H1 (cell line): ENCODE data around the gene BTBD18. TPM values are rescaled to one million over a fixed set of nuclear protein-coding genes. Genes with fewer than 3 reads are reported as not detected.

ENCODE experiments used
- CTCF ChIA-PET: fragments of 300-600 bp; sonication (Branson Sonifier 250); formaldehyde crosslinking; loops from one replicate; lab custom pipeline; 2021; ENCODE audit not compliant: partially characterized antibody; lab: Charles Lee
- POLR2A ChIA-PET: fragments of 300-600 bp; sonication (Branson Sonifier 250); formaldehyde crosslinking; loops from one replicate; lab custom pipeline; 2021; ENCODE audit warnings: inconsistent platforms; ENCODE audit not compliant: partially characterized antibody; lab: Charles Lee
- DNase-seq, 2 experiments: peaks; one replicate each; pipeline versions ENCODE4 v3.0.0 to v3.0.0-alpha.2; 2010 to 2022; ENCODE audit warnings: low spot score in 2 of 2, low read depth in 1 of 2, mixed read lengths in 1 of 2
- FAIRE-seq: peaks from 2 replicates; lab custom pipeline; 2011; peaks lifted over from hg19 to GRCh38; lab: Jason Lieb, UNC
- H2AFZ ChIP-seq: 2 replicates; pipeline ENCODE4 v1.8.1; 2012; ENCODE audit warnings: low read length, inconsistent platforms
- H2AK5ac ChIP-seq: 2 replicates; pipeline ENCODE4 v1.6.1; 2013; ENCODE audit warnings: low read depth, low read length
- H2BK120ac ChIP-seq: replicated peaks from 2 replicates; pipeline ENCODE3; 2013; ENCODE audit warnings: low read depth, low read length, inconsistent platforms
- H2BK12ac ChIP-seq: 2 replicates; pipeline ENCODE4 v1.6.1; 2013; ENCODE audit warnings: low read depth, low read length
- H2BK15ac ChIP-seq: 2 replicates; pipeline ENCODE4 v1.6.1; 2013; ENCODE audit warnings: low read length
- H2BK20ac ChIP-seq: 2 replicates; pipeline ENCODE4 v1.6.1; 2013; ENCODE audit warnings: low read length
- H2BK5ac ChIP-seq: 2 replicates; pipeline ENCODE4 v1.6.1; 2013; ENCODE audit warnings: low read depth, low read length
- H3K14ac ChIP-seq: 2 replicates; pipeline ENCODE4 v1.6.1; 2013; ENCODE audit warnings: inconsistent platforms; ENCODE audit not compliant: insufficient read length
- H3K18ac ChIP-seq: 2 replicates; pipeline ENCODE4 v1.6.1; 2013; ENCODE audit warnings: low read length; ENCODE audit errors: extremely low read depth
- H3K23ac ChIP-seq: 2 replicates; pipeline ENCODE4 v1.6.1; 2013; ENCODE audit warnings: inconsistent platforms; ENCODE audit not compliant: insufficient read length
- H3K23me2 ChIP-seq: 2 replicates; pipeline ENCODE4 v1.6.1; 2013; ENCODE audit warnings: low read depth, low read length
- H3K27ac ChIP-seq: 2 replicates; pipeline ENCODE4 v1.6.1; 2011; ENCODE audit warnings: low read depth, low read length, inconsistent platforms
- H3K27me3 ChIP-seq, 4 experiments: replicated peaks in 1 of 4; 1 replicate in 1 of 4; 2 replicates in 3 of 4; pipeline versions ENCODE4 v1.6.1 to v1.8.1; 2011 to 2013; ENCODE audit warnings: low read length in 3 of 4, mild to moderate bottlenecking in 3 of 4, inconsistent platforms in 2 of 4, mixed read lengths in 2 of 4, moderate library complexity in 1 of 4; ENCODE audit not compliant: control insufficient read depth in 3 of 4, insufficient read depth in 3 of 4; ENCODE audit errors: extremely low read depth in 1 of 4
- H3K36me3 ChIP-seq, 4 experiments: 2 replicates each; pipeline versions ENCODE4 v1.6.1 to v1.8.1; 2011 to 2013; ENCODE audit warnings: mild to moderate bottlenecking in 4 of 4, low read length in 3 of 4, moderate library complexity in 2 of 4, control low read depth in 1 of 4, inconsistent platforms in 1 of 4; ENCODE audit not compliant: insufficient read depth in 4 of 4, control insufficient read depth in 2 of 4
- H3K4ac ChIP-seq: replicated peaks from 2 replicates; pipeline ENCODE3; 2013; ENCODE audit warnings: low read length, low read depth, mixed read lengths, inconsistent platforms; ENCODE audit not compliant: insufficient read length
- H3K4me1 ChIP-seq, 4 experiments: replicated peaks in 1 of 4; 1 replicate in 1 of 4; 2 replicates in 3 of 4; pipeline versions ENCODE4 v1.6.1 to v1.8.1; 2011 to 2013; ENCODE audit warnings: low read length in 3 of 4, inconsistent platforms in 2 of 4, mixed read lengths in 1 of 4; ENCODE audit not compliant: insufficient read depth in 4 of 4, control insufficient read depth in 3 of 4
- H3K4me2 ChIP-seq, 2 experiments: 2 replicates each; pipeline versions ENCODE4 v1.6.1 to v1.8.1; 2011 to 2013; ENCODE audit warnings: low read depth in 2 of 2, low read length in 2 of 2, control low read depth in 1 of 2, inconsistent platforms in 1 of 2, mild to moderate bottlenecking in 1 of 2; ENCODE audit not compliant: insufficient read depth in 1 of 2
- H3K4me3 ChIP-seq, 4 experiments: fragments of 200-600, 300-600 bp in 1 of 4; sonication (generic), shearing (Covaris generic), sonication (Bioruptor Twin) in 1 of 4; 2 replicates each; pipeline versions ENCODE4 v1.5.1 to v1.8.1; 2011 to 2016; ENCODE audit warnings: low read length in 4 of 4, low read depth in 3 of 4, control low read depth in 2 of 4, inconsistent platforms in 2 of 4, mild to moderate bottlenecking in 2 of 4, mixed read lengths in 1 of 4, moderate library complexity in 1 of 4; ENCODE audit not compliant: insufficient read depth in 2 of 4; ENCODE audit errors: extremely low read depth in 1 of 4
- H3K56ac ChIP-seq: replicated peaks from 2 replicates; pipeline ENCODE3; 2013; ENCODE audit warnings: low read depth, mild to moderate bottlenecking, mixed read lengths, low read length, inconsistent platforms; ENCODE audit not compliant: insufficient read length
- H3K79me1 ChIP-seq: 2 replicates; pipeline ENCODE4 v1.6.1; 2013; ENCODE audit warnings: low read depth, low read length, control low read depth
- H3K79me2 ChIP-seq, 2 experiments: 2 replicates each; pipeline versions ENCODE4 v1.6.1 to v1.8.1; 2012 to 2013; ENCODE audit warnings: low read length in 2 of 2, mild to moderate bottlenecking in 2 of 2, inconsistent platforms in 1 of 2; ENCODE audit not compliant: insufficient read depth in 2 of 2, control insufficient read depth in 1 of 2
- H3K9ac ChIP-seq, 4 experiments: replicated peaks in 1 of 4; 1 replicate in 1 of 4; 2 replicates in 3 of 4; pipeline versions ENCODE4 v1.6.1 to v1.8.1; 2011 to 2013; ENCODE audit warnings: low read depth in 3 of 4, low read length in 3 of 4, control low read depth in 2 of 4, mild to moderate bottlenecking in 2 of 4, moderate library complexity in 2 of 4, inconsistent platforms in 1 of 4; ENCODE audit errors: extremely low read depth in 1 of 4
- H3K9me3 ChIP-seq, 2 experiments: 2 replicates each; pipeline versions ENCODE4 v1.6.1 to v1.8.1; 2012 to 2013; ENCODE audit warnings: mild to moderate bottlenecking in 2 of 2, moderate library complexity in 2 of 2, control low read depth in 1 of 2, inconsistent platforms in 1 of 2, low read depth in 1 of 2, low read length in 1 of 2, mixed read lengths in 1 of 2; ENCODE audit not compliant: insufficient read depth in 2 of 2
- H4K20me1 ChIP-seq, 2 experiments: replicated peaks in 1 of 2; 2 replicates each; pipeline versions ENCODE3 to v1.8.1; 2011 to 2013; ENCODE audit warnings: inconsistent platforms in 2 of 2, low read length in 2 of 2, mild to moderate bottlenecking in 1 of 2; ENCODE audit not compliant: insufficient read depth in 2 of 2, control insufficient read depth in 1 of 2
- H4K5ac ChIP-seq: 2 replicates; pipeline ENCODE4 v1.6.1; 2013; ENCODE audit warnings: low read length, low read depth, mixed read lengths, inconsistent platforms; ENCODE audit not compliant: insufficient read length
- H4K8ac ChIP-seq: 2 replicates; pipeline ENCODE4 v1.8.0; 2013; ENCODE audit warnings: mild to moderate bottlenecking, moderate library complexity, low read length, inconsistent platforms; ENCODE audit not compliant: insufficient read depth; ENCODE audit errors: extremely low read depth
- H4K91ac ChIP-seq: replicated peaks from 2 replicates; pipeline ENCODE3; 2013; ENCODE audit warnings: low read length, mixed read lengths, inconsistent platforms; ENCODE audit not compliant: insufficient read length
- CBX5 ChIP-seq: fragments of 300-800, 300-1000 bp; sonication (generic); IDR thresholded peaks from 2 replicates; pipeline ENCODE4 v1.7.1; 2016; ENCODE audit warnings: antibody characterized with exemption, low read length, low read depth
- CEBPB ChIP-seq: IDR thresholded peaks from 2 replicates; pipeline ENCODE4 v1.6.1; 2012; ENCODE audit warnings: low read depth, low read length
- CHD2 ChIP-seq: IDR thresholded peaks from 2 replicates; pipeline ENCODE4 v1.6.1; 2012; ENCODE audit warnings: low read length, improper control_type of control experiment
- EP300 ChIP-seq, 2 experiments: IDR thresholded peaks; 1 replicate in 1 of 2; 2 replicates in 1 of 2; pipeline ENCODE4 v1.6.1; 2011 to 2012; ENCODE audit warnings: low read depth in 2 of 2, low read length in 2 of 2, mild to moderate bottlenecking in 2 of 2, borderline replicate concordance in 1 of 2, inconsistent platforms in 1 of 2, moderate library complexity in 1 of 2
- GTF2F1 ChIP-seq: IDR thresholded peaks from 2 replicates; pipeline ENCODE4 v1.6.1; 2012; ENCODE audit warnings: low read depth, low read length, improper control_type of control experiment, borderline replicate concordance
- HDAC2 ChIP-seq, 2 experiments: fragments of 300-600 bp in 1 of 2; sonication (generic) in 1 of 2; IDR thresholded peaks; 2 replicates each; pipeline ENCODE4 v1.6.1; 2011 to 2012; ENCODE audit warnings: low read depth in 2 of 2, low read length in 2 of 2, mild to moderate bottlenecking in 2 of 2, moderate library complexity in 2 of 2, borderline replicate concordance in 1 of 2, inconsistent platforms in 1 of 2
- NANOG ChIP-seq: IDR thresholded peaks from 2 replicates; pipeline ENCODE4 v1.6.1; 2011; ENCODE audit warnings: low read length, low read depth, mild to moderate bottlenecking, inconsistent platforms; ENCODE audit not compliant: insufficient read depth, poor library complexity, severe bottlenecking
- NRF1 ChIP-seq: IDR thresholded peaks from 2 replicates; pipeline ENCODE4 v1.6.1; 2011; ENCODE audit warnings: mild to moderate bottlenecking, low read depth, low read length, improper control_type of control experiment
- POLR2AphosphoS5 ChIP-seq: IDR thresholded peaks from 2 replicates; pipeline ENCODE4 v1.6.1; 2011; ENCODE audit warnings: low read depth, low read length
- SP1 ChIP-seq: IDR thresholded peaks from 2 replicates; pipeline ENCODE4 v1.6.1; 2011; ENCODE audit warnings: low read depth, low read length
- TCF12 ChIP-seq: IDR thresholded peaks from 2 replicates; pipeline ENCODE4 v1.6.1; 2011; ENCODE audit warnings: low read depth, mild to moderate bottlenecking, low read length
- TEAD4 ChIP-seq: IDR thresholded peaks from 2 replicates; pipeline ENCODE4 v1.6.1; 2012; ENCODE audit warnings: low read depth, low read length, inconsistent platforms, mixed read lengths
- ZNF274 ChIP-seq: IDR thresholded peaks from 2 replicates; pipeline ENCODE4 v1.7.0; 2012; ENCODE audit warnings: low read length, borderline replicate concordance; ENCODE audit errors: extremely low read depth
- WGBS, 2 experiments: shearing (Covaris generic) in 1 of 2; methylation state at CpG; one replicate each; pipeline versions ENCODE4 v1.1.6 to v1.1.7; 2013 to 2015; ENCODE audit warnings: low lambda C conversion rate in 2 of 2, mixed read lengths in 2 of 2, inconsistent platforms in 1 of 2, low coverage in 1 of 2, missing lambda C conversion rate in 1 of 2; ENCODE audit not compliant: insufficient replicate concordance in 2 of 2, insufficient coverage in 1 of 2, insufficient read length in 1 of 2; ENCODE audit errors: extremely low coverage in 1 of 2, missing lambda C conversion rate in 1 of 2; 5-methylcytosine and 5-hydroxymethylcytosine counted together
- polyA plus RNA-seq, 7 experiments: library from polyadenylated mRNA; depleted of rRNA in 3 of 7; stranded (reverse) in 5 of 7; unstranded in 2 of 7; fragments of >200 nt in 5 of 7; fragments of 200-250 nt in 2 of 7; gene quantifications; 1 replicate in 5 of 7; 2 replicates in 1 of 7; 4 replicates in 1 of 7; pipeline versions ENCODE4 v1.2.1 to v1.2.3, GENCODE V29; 2011 to 2013; ENCODE audit warnings: missing spikeins in 2 of 7, mixed read lengths in 2 of 7
- total RNA-seq: library from RNA; stranded (reverse); fragmentation: NEBNext Ultra II Directional; extraction: Animal tissue kit (Norgen Biotek cat#: 25700); gene quantifications from 2 replicates; pipeline ENCODE4 v1.2.1, GENCODE V29; 2021

The BTBD18 gene
- total and polyA plus RNA-seq, 2 of the 8 experiments (the other 6 are each of a cell fraction or from before 2014, with no cell fraction given), result 0.03 TPM; not detected in 1

DNA sequence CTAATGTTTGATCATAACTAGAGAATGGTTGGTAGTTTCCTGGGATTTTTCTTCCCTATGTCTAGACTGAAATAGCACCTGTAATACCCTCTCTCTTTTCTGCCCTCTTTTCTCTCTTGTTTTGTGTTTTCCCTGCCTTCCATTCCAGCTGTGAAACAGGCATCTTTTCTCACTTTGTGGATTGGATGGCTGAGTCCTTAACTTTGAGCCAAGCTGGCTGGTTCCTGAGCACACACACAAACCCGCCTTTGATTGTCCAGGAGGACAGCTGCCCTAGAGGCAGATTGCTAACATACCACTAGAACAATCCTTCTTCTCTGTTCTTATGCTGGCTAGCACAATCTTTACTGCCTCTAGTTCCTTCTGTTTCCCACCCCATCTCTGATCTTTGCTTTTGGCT lies 27.7 kb upstream of the BTBD18 start:
- Histone ChIP-seq H4K91ac (no peak overlapping the region), H2BK12ac (peak overlapping the region; percentile 60; the same call in 1 of the 2 replicates), H3K4me3 (peak overlapping the region in 1 of 4 experiments; percentile 39; a peak in 1 of 8 replicates), H3K4ac (no peak overlapping the region), H3K56ac (no peak overlapping the region), H3K4me1 (peaks cover 23 to 44% (median 38%) of the 10 kb centered on the region in 4 experiments), H2BK120ac (no peak overlapping the region), H3K23ac (no peak overlapping the region), H2AFZ (no peak overlapping the region), H3K14ac (no peak overlapping the region), H3K79me1 (peaks cover 5% of the 10 kb centered on the region), H2BK15ac (no peak overlapping the region), H3K4me2 (peak overlapping the region; percentile 55 to 63), H3K27ac (peak overlapping the region; percentile 89), H2AK5ac (no peak overlapping the region), H3K23me2 (no peaks in the 10 kb centered on the region), H2BK5ac (peak overlapping the region; percentile 81; the same call in 1 of the 2 replicates), H3K9ac (peak overlapping the region in 2 of 4 experiments; percentile 5 to 64; a peak in 1 of 7 replicates), H4K5ac (no peak overlapping the region), H3K9me3 (no peaks in the 10 kb centered on the region), H4K20me1 (peaks cover 3 to 15% of the 10 kb centered on the region in 2 experiments), H3K27me3 (no peaks in the 10 kb centered on the region), H3K36me3 (no peaks in the 10 kb centered on the region), H2BK20ac (peak overlapping the region; percentile 89; the same call in 1 of the 2 replicates), H4K8ac (no peak overlapping the region), H3K18ac (no peak overlapping the region), H3K79me2 (peaks cover 26 to 94% of the 10 kb centered on the region in 2 experiments)
- no peak for DNase-seq
- POLR2A ChIA-PET, result interaction anchor here (0.8 to 14.4 kb wide), 14 partner anchors 8 to 1148 kb away, joined by 3 to 329 read pairs (median 8); partner anchors contain the start of genes BTBD18 and CTNND1
- CTCF ChIA-PET, result interaction anchor here (1.0 to 9.6 kb wide), 9 partner anchors 8 to 28 kb away, joined by 3 to 86 read pairs (median 4); partner anchors contain the start of genes BTBD18 and CTNND1
- WGBS, 2 experiments, result 69% methylated on average over 1 of the region's 1 CpG; no CpG with 5 or more reads in 1 of the 2 experiments
- peak; percentile 24 for FAIRE-seq
- TF ChIP-seq CBX5, result no peak
- no peak for TF ChIP-seq TCF12
- TF ChIP-seq SP1, result 0 out of 2 replicates have a peak, but pooled peaks have one; percentile 30
- no peak for TF ChIP-seq CEBPB
- TF ChIP-seq TEAD4, result 0 out of 2 replicates have a peak, but pooled peaks have one; percentile 36
- 0 out of 2 replicates have a peak, but pooled peaks have one; percentile 17 for TF ChIP-seq POLR2AphosphoS5
- TF ChIP-seq ZNF274, result no peak
- no peak for TF ChIP-seq HDAC2 (IDR thresholded peaks at IDR 0.05; ENCODE audit: borderline replicate concordance in 1 of 2, low read depth in 2 of 2, low read length in 2 of 2)
- peak; percentile 13 for TF ChIP-seq NANOG
- TF ChIP-seq EP300 (IDR thresholded peaks at IDR 0.05; ENCODE audit: borderline replicate concordance in 1 of 2, low read depth in 2 of 2, low read length in 2 of 2), result no peak
- TF ChIP-seq CHD2, result no peak
- no peak for TF ChIP-seq NRF1
- no peak for TF ChIP-seq GTF2F1
